Retina (tissue), 1 donor: ENCODE measurements around the gene PLA2G4F.

Experiments
- DNase-seq: peaks from one replicate; pipeline ENCODE4 v3.0.0-alpha.2; 2016

The PLA2G4F gene, protein sequence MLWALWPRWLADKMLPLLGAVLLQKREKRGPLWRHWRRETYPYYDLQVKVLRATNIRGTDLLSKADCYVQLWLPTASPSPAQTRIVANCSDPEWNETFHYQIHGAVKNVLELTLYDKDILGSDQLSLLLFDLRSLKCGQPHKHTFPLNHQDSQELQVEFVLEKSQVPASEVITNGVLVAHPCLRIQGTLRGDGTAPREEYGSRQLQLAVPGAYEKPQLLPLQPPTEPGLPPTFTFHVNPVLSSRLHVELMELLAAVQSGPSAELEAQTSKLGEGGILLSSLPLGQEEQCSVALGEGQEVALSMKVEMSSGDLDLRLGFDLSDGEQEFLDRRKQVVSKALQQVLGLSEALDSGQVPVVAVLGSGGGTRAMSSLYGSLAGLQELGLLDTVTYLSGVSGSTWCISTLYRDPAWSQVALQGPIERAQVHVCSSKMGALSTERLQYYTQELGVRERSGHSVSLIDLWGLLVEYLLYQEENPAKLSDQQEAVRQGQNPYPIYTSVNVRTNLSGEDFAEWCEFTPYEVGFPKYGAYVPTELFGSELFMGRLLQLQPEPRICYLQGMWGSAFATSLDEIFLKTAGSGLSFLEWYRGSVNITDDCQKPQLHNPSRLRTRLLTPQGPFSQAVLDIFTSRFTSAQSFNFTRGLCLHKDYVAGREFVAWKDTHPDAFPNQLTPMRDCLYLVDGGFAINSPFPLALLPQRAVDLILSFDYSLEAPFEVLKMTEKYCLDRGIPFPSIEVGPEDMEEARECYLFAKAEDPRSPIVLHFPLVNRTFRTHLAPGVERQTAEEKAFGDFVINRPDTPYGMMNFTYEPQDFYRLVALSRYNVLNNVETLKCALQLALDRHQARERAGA

DNA sequence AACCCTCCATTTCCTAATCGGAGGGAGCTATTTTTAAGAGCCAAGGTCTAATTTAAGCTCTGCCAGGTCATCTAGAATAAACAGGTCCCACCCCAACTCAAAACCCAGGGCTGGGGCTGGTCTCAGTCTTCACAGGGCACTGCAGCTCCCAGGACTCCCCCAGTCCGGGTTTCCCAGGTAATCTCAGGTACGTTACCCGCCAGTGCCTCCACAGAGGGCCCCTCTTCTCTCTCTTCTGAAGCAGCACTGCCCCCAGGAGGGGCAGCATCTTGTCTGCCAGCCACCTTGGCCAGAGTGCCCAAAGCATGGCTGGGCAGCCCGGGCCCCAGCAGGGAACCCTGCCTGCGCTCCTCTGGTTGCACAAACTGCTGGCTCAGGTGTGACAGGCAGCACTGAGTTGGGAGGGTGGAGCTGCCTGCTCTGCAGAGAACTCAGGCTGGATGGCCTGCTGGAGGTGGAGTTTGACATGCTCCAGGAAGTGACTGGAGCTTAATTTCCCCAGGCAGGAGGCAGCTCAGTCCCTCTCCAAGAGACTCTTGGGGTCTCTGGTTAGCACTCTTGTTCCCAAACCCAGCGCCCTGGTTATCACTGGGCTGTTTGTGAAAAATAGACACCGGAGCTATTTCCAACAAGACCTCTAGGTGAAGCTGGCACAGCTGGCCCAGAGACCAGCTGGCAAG, at the start of gene PLA2G4F:
TSS of gene PLA2G4F (minus strand) at position 394 of the 680 bp plus-strand sequence. CDS start at position 307, 87 bp downstream.
- DNase-seq, result no peak

- DNase-seq, result no peak
Observed at GRCh38 chr15:42203891-42204290, 47.5 kb upstream of the PLA2G4F start.

GRCh38 chr15:42202653-42203052, 46.2 kb upstream of the PLA2G4F start:
- no peak for DNase-seq

DNA sequence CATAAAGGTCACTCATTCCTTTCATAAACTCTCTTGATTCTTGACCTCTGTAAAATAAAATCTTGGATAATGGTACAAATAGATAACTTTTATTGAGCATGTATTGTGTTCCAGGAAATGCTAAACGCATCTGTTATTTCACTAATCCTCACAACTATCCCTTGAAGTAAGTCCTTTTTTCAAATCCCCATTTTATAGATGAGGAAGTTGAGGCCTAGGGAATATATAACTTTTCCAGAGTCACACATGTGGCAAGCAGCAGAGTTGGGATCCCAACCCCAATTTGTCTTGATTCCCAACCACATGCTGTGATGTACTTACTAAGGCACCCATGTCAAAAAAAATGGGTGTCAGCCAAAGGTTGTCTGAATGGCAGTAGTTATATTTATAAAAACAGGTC, 45.4 kb upstream of the PLA2G4F start:
- no peak for DNase-seq

DNA sequence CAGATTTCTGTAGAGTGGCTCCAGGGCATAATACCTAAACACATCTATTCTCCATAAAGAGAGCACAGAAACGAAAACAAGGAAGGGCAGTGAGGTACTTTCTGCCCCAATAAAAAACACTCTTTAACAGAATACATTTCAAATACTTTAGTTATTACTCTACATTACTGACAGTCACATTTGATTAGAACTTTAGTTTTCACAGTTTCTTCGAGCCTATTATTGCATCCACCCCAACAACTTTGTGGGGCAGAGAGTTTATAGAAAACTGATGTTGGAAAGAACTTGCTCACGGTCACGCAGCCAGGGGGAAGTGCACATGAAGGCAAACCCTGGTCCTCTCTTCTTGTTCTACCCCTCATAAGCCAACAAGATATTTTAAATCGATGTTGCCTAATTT, 42.7 kb upstream of the PLA2G4F start:
- no peak for DNase-seq

DNA sequence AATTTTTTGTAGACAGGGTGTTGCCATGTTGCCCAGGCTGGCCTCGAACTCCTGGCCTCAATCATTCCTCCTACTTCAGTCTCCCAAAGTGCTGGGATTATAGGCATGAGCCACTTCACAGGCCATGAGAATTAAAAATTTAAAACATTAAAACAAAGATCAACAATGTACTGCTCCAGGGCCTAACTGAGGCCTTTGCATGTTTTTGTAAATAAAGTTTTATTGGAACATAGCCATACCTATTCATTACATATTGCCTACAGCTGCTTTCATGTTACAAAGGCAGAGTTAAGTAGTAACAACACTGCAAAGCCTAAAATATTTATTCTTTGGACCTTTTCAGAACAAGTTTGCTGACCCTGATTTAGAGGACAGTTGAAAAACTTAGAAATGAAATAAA, 42.1 kb upstream of the PLA2G4F start:
- DNase-seq, result no peak

- DNase-seq, result no peak
Observed at GRCh38 chr15:42194513-42194912, 38.1 kb upstream of the PLA2G4F start.

GRCh38 chr15:42193383-42193782, 36.9 kb upstream of the PLA2G4F start:
- no peak for DNase-seq

- no peak for DNase-seq
Observed at GRCh38 chr15:42191610-42192346, 35.3 kb upstream of the PLA2G4F start.

GRCh38 chr15:42190370-42190769, 33.9 kb upstream of the PLA2G4F start:
- no peak for DNase-seq

GRCh38 chr15:42185801-42186200, 29.4 kb upstream of the PLA2G4F start:
- DNase-seq, result no peak

GRCh38 chr15:42184736-42185135, 28.3 kb upstream of the PLA2G4F start:
- no peak for DNase-seq

- DNase-seq, result no peak
Observed at GRCh38 chr15:42184296-42184695, 27.9 kb upstream of the PLA2G4F start.

- DNase-seq, result no peak
Observed at GRCh38 chr15:42182961-42183360, 26.5 kb upstream of the PLA2G4F start.

GRCh38 chr15:42182328-42182886, 26.0 kb upstream of the PLA2G4F start:
- no peak for DNase-seq

- DNase-seq, result no peak
Observed at GRCh38 chr15:42178056-42178455, 21.6 kb upstream of the PLA2G4F start.

- DNase-seq, result no peak
Observed at GRCh38 chr15:42175671-42176070, 19.2 kb upstream of the PLA2G4F start.

- no peak for DNase-seq
Observed at GRCh38 chr15:42172475-42172874, 16.0 kb upstream of the PLA2G4F start.

DNA sequence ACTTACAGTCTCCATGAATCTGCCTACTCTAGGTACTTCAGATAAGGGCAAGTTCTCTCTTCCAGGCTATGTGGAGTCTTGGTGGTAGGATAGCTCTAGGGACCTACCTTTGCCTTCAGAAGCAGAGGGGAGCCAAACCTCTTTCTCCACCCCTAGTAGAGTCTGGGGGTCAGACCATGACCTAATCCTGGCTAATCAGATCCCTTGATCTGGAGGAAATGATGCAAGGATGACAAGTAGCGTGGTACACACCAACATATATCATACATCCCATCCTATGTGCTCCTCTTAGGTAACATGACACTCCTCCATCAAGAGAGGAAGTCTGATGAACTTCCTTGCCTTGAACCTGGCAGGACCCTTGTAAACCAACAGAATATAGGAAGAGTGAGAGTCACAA, 15.4 kb upstream of the PLA2G4F start:
- DNase-seq, result no peak

DNA sequence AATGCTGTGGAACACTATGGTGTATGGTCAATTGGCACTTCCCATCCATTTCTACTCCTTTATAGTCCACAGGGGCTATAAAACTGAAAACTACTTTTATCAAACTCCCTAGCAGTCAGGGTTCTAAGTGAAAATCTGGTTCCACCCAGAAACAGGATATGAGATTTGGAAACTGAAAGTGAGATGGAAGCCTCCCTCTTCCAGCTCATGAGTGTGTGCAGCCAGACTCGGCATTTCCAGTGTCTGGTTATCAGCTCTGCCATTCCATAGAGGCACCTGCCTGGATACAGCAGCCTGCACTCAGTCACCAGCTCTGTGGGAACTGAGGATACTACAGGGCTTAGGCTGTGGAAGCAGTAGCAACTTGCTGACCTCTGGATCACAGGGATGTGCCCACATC, 14.7 kb upstream of the PLA2G4F start:
- DNase-seq, result no peak

DNA sequence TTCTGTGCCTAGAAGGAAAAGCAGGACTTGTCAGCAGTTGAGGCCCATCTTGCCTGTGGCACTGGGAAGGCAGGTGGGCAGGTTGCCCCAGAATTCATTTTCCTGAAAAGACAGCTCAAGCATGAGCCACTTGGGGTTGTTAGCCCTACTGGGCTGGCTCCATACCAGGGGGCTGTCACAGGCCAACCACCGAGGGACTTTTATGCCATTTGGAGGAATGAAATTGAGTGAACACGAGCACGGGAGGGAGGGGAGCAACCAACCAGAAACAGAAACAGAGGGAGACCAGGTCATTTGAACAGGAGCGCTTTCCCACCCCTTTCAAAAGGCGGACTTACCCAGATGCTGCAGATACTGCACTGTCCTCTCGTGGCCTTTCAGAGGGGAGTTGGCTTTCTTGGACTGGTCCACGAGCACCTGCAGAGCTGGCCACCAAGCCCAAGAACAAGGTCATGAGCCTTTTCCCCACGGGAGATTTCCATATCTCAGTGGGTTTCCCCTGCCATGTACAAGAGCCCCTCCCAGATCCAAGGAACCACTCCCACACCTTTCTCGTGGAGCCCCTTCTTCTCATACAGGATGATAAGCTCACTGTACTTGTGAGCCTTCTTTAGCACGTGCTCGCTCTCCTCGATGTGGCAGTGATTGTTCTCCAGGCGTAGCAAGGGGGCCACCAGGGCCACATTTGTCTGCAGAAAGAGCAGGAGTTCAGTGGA, 9.9 kb upstream of the PLA2G4F start:
- no peak for DNase-seq

GRCh38 chr15:42165106-42165505, 8.7 kb upstream of the PLA2G4F start:
- DNase-seq, result no peak
